NCI-H128 (cell line): ENCODE results near the gene BMF.

Experiments
- DNase-seq: peaks from one replicate; lab custom pipeline; 2025; ENCODE audit not compliant: unreplicated experiment; lab: John Stamatoyannopoulos, UW

BMF gene

GRCh38 chr15:40067921-40068624, 40.6 kb downstream of the BMF start:
- no peak for DNase-seq

- DNase-seq: no peak
These were observed 42.1 kb downstream of the BMF start for GRCh38 chr15:40066589-40066988.

GRCh38 chr15:40065166-40065565, 43.5 kb downstream of the BMF start:
- DNase-seq: no peak

- DNase-seq: no peak
These were observed 44.3 kb downstream of the BMF start for GRCh38 chr15:40064231-40064894.

GRCh38 chr15:40063563-40064011, 45.1 kb downstream of the BMF start:
- no peak for DNase-seq

- DNase-seq: no peak
These were observed 45.7 kb downstream of the BMF start for GRCh38 chr15:40062816-40063562.

- DNase-seq: no peak
These were observed 47.3 kb downstream of the BMF start for GRCh38 chr15:40061212-40061901.

- no peak for DNase-seq
These were observed 48.3 kb downstream of the BMF start for GRCh38 chr15:40060236-40060961.

GRCh38 chr15:40059821-40060220, 48.9 kb downstream of the BMF start:
- DNase-seq: no peak

- no peak for DNase-seq
These were observed 50.1 kb downstream of the BMF start for GRCh38 chr15:40058476-40059140.

GRCh38 chr15:40055576-40056293, 52.9 kb downstream of the BMF start:
- no peak for DNase-seq

GRCh38 chr15:40054855-40055575, 53.7 kb downstream of the BMF start:
- no peak for DNase-seq

- no peak for DNase-seq
These were observed 54.1 kb downstream of the BMF start for GRCh38 chr15:40054605-40054854.

- no peak for DNase-seq
These were observed 54.7 kb downstream of the BMF start for GRCh38 chr15:40053831-40054604.

- DNase-seq: no peak
These were observed 55.4 kb downstream of the BMF start for GRCh38 chr15:40053079-40053830.

GRCh38 chr15:40052604-40053003, 56.1 kb downstream of the BMF start:
- no peak for DNase-seq

- no peak for DNase-seq
These were observed 56.9 kb downstream of the BMF start for GRCh38 chr15:40051616-40052415.
